GM19023 (cell line): ENCODE results near the gene C16orf86.

Experiments
- ATAC-seq: cut with Tn5 transposase; IDR thresholded peaks from one replicate; pipeline ENCODE4 v1.9.1; 2021; ENCODE audit warnings: mild to moderate bottlenecking, moderate library complexity; ENCODE audit not compliant: unreplicated experiment

The C16orf86 gene

GRCh38 chr16:67665598-67665997 lies 1.0 kb upstream of the C16orf86 start:
- ATAC-seq, result no peak

GRCh38 chr16:67666032-67666551 lies 522 bp upstream of the C16orf86 start:
- peak; percentile 10 for ATAC-seq

- ATAC-seq, result no peak
Measured at GRCh38 chr16:67667453-67667816, 821 bp downstream of the C16orf86 start.

- ATAC-seq, result peak; percentile 74
Measured at GRCh38 chr16:67667817-67668494, 1.3 kb downstream of the C16orf86 start.

GRCh38 chr16:67668495-67669157 lies 2.0 kb downstream of the C16orf86 start:
- ATAC-seq, result no peak

- ATAC-seq, result no peak
Measured at GRCh38 chr16:67669499-67670101, 3.0 kb downstream of the C16orf86 start.

GRCh38 chr16:67672306-67672705 lies 5.7 kb downstream of the C16orf86 start:
- ATAC-seq, result no peak

- ATAC-seq, result no peak
Measured at GRCh38 chr16:67672739-67673662, 6.4 kb downstream of the C16orf86 start.

GRCh38 chr16:67673712-67674580 lies 7.3 kb downstream of the C16orf86 start:
- ATAC-seq, result no peak

- no peak for ATAC-seq
Measured at GRCh38 chr16:67674851-67675578, 8.4 kb downstream of the C16orf86 start.

GRCh38 chr16:67675579-67675935 lies 8.9 kb downstream of the C16orf86 start:
- no peak for ATAC-seq

GRCh38 chr16:67675999-67676398 lies 9.4 kb downstream of the C16orf86 start:
- ATAC-seq, result no peak

GRCh38 chr16:67676516-67676915 lies 9.9 kb downstream of the C16orf86 start:
- no peak for ATAC-seq

GRCh38 chr16:67676939-67677338 lies 10.3 kb downstream of the C16orf86 start:
- ATAC-seq, result no peak

GRCh38 chr16:67677712-67678111 lies 11.1 kb downstream of the C16orf86 start:
- ATAC-seq, result no peak

- ATAC-seq, result no peak
Measured at GRCh38 chr16:67678354-67679023, 11.9 kb downstream of the C16orf86 start.

- ATAC-seq, result no peak
Measured at GRCh38 chr16:67679935-67680897, 13.6 kb downstream of the C16orf86 start.

- no peak for ATAC-seq
Measured at GRCh38 chr16:67683767-67684166, 17.2 kb downstream of the C16orf86 start.
